Lung (tissue), 12 donors: Measurements from ENCODE around the gene TET1. TPM values are rescaled to one million over a fixed set of nuclear protein-coding genes. Genes with fewer than 3 reads are reported as not detected.

ENCODE experiments used
- ATAC-seq: fragments of 200-7000 bp; cut with Tn5 transposase; one replicate; pipeline ENCODE4 v1.9.1; 2020; ENCODE audit warnings: moderate number of reproducible peaks; ENCODE audit not compliant: insufficient read depth, low FRiP score
- DNase-seq, 3 donors: peaks; one replicate each; pipeline ENCODE4 v3.0.0-alpha.2; 2013 to 2017
- H3K27ac ChIP-seq, 2 donors: one replicate each; pipeline ENCODE4 v1.5.1; 2013; ENCODE audit warnings: mild to moderate bottlenecking in 2 of 2, moderate library complexity in 2 of 2, control low read depth in 1 of 2, inconsistent platforms in 1 of 2, low read depth in 1 of 2, low read length in 1 of 2
- H3K27me3 ChIP-seq, 3 donors: one replicate each; pipeline ENCODE4 v1.5.1; 2013; ENCODE audit warnings: low read length in 2 of 3; ENCODE audit not compliant: control insufficient read depth in 3 of 3, insufficient read depth in 3 of 3
- H3K36me3 ChIP-seq, 4 donors: one replicate each; pipeline ENCODE4 v1.5.1; 2013; ENCODE audit warnings: low read length in 4 of 4, mild to moderate bottlenecking in 1 of 4, moderate library complexity in 1 of 4; ENCODE audit not compliant: control insufficient read depth in 4 of 4, insufficient read depth in 4 of 4
- H3K4me1 ChIP-seq, 5 donors: one replicate each; pipeline ENCODE4 v1.5.1; 2013; ENCODE audit warnings: low read length in 5 of 5, mild to moderate bottlenecking in 2 of 5, moderate library complexity in 1 of 5; ENCODE audit not compliant: control insufficient read depth in 5 of 5, insufficient read depth in 5 of 5
- H3K4me3 ChIP-seq: one replicate; pipeline ENCODE4 v1.5.1; 2013; ENCODE audit warnings: mild to moderate bottlenecking, control low read depth, moderate library complexity
- H3K9ac ChIP-seq, 2 donors: one replicate each; pipeline ENCODE4 v1.5.1; 2013; ENCODE audit warnings: low read length in 2 of 2, control low read depth in 1 of 2; ENCODE audit not compliant: insufficient read depth in 1 of 2
- H3K9me3 ChIP-seq, 4 donors: one replicate each; pipeline ENCODE4 v1.5.1; 2013; ENCODE audit warnings: low read length in 3 of 4, mild to moderate bottlenecking in 1 of 4, moderate library complexity in 1 of 4; ENCODE audit not compliant: control insufficient read depth in 4 of 4, insufficient read depth in 3 of 4
- CTCF ChIP-seq: IDR thresholded peaks from 2 replicates; pipeline ENCODE4 v1.5.1; 2012; ENCODE audit warnings: mild to moderate bottlenecking; ENCODE audit errors: control extremely low read depth, extremely low read depth
- WGBS, 2 donors: extraction: QIAGEN DNeasy Blood & Tissue Kit; methylation state at CpG; one replicate each; pipeline ENCODE4 v1.1.7; 2013; 5-methylcytosine and 5-hydroxymethylcytosine counted together
- polyA plus RNA-seq, 2 donors: library from polyadenylated mRNA; stranded (reverse); fragments of 200-250 nt; gene quantifications; one replicate each; pipeline ENCODE4 v1.2.1, GENCODE V29; 2013
- total RNA-seq, 2 donors: library from RNA; depleted of rRNA in 1 of 2; stranded (reverse); fragments of >200 nt in 1 of 2; gene quantifications; one replicate each; pipeline ENCODE4 v1.2.1, GENCODE V29; 2014 to 2021
- donor health status: control.
- donor health status: control.
- donor health status: Bipolar disorder and iron deficiency.
- donor health status: healthy.
- donor health status: DM: yes; HTN: yes; CAD: no.

Gene TET1
- total and polyA plus RNA-seq, 4 donors = 0.06 to 23.5 (median 0.73) TPM

GRCh38 chr10:68720793-68721672, 160.9 kb downstream of the TET1 start, which contains the start of gene CCAR1:
Gene CCAR1, plus strand, starts transcription at chr10:68721239. Its CDS starts 1,266 bp downstream, at chr10:68722505.
- no peak for TF ChIP-seq CTCF
- 0% methylated on average over 59 to 72 of the region's 72 CpGs for WGBS, 2 donors

GRCh38 chr10:68721673-68722335, 161.7 kb downstream of the TET1 start:
- H3K36me3 ChIP-seq = peaks cover 0 to 19% (median 11%) of the 10 kb centered on the region in 4 donors
- ATAC-seq = no peak
- TF ChIP-seq CTCF = no peak
- H3K4me1 ChIP-seq = peaks cover 0 to 10% (median 4%) of the 10 kb centered on the region in 5 donors
- no peaks in the 10 kb centered on the region for H3K9me3 ChIP-seq
- H3K4me3 ChIP-seq = peak overlapping the region; percentile 76
- 0 to 1% methylated on average over 27 of the region's 27 CpGs for WGBS, 2 donors
- H3K27ac ChIP-seq = peak overlapping the region; percentile 88 to 94
- peak overlapping the region; percentile 83 to 92 for H3K9ac ChIP-seq
- no peaks in the 10 kb centered on the region for H3K27me3 ChIP-seq
- peak; percentile 15 to 61 (median 47) for DNase-seq

More at GRCh38 chr10:68720793-68721672, 160.9 kb downstream of the TET1 start, which contains the start of gene CCAR1:
- ATAC-seq = peak; percentile 99
- Histone ChIP-seq H3K4me3 (peak within 1 kb of the TSS; percentile 76), H3K9ac (peak within 1 kb of the TSS; percentile 83 to 92), H3K27ac (peak within 1 kb of the TSS; percentile 88 to 94), H3K4me1 (peaks cover 0 to 10% (median 4%) of the 10 kb centered on the region in 5 donors), H3K27me3 (no peaks in the 10 kb centered on the region), H3K36me3 (peaks cover 0 to 16% (median 10%) of the 10 kb centered on the region in 4 donors), H3K9me3 (no peaks in the 10 kb centered on the region)
- peak; percentile 99 to 100 (median 99) for DNase-seq

GRCh38 chr10:68725016-68725415, 164.9 kb downstream of the TET1 start:
- DNase-seq (no peak), ATAC-seq (no peak)
- no peak overlapping the region for H3K27ac ChIP-seq
- TF ChIP-seq CTCF = no peak
- WGBS, 2 donors = 94 to 97% methylated on average over 14 of the region's 14 CpGs
- H3K9ac ChIP-seq = no peak overlapping the region
- peaks cover 0 to 10% (median 4%) of the 10 kb centered on the region in 5 donors for H3K4me1 ChIP-seq
- no peak overlapping the region for H3K4me3 ChIP-seq
- H3K36me3 ChIP-seq = peaks cover 7 to 30% (median 16%) of the 10 kb centered on the region in 4 donors
- no peaks in the 10 kb centered on the region for H3K27me3 ChIP-seq
- no peaks in the 10 kb centered on the region for H3K9me3 ChIP-seq
